ENCODE results near the gene FNDC3B.

GRCh38 chr3:172272698-172273097 lies 233.3 kb downstream of the FNDC3B start:
- TF ChIP-seq CTCF (IDR thresholded peaks at IDR 0.05; ENCODE audit: low read depth, low read length, missing input control) (no peak), MAX (IDR thresholded peaks at IDR 0.05) (no peak), REST (IDR thresholded peaks at IDR 0.05) (no peak), YY1 (IDR thresholded peaks at IDR 0.05) (no peak), TAF1 (conservative IDR thresholded peaks at IDR 0.05) (no peak), HNF4A (conservative IDR thresholded peaks at IDR 0.05) (no peak), ATF3 (IDR thresholded peaks at IDR 0.05) (no peak), SP1 (IDR thresholded peaks at IDR 0.05) (no peak), GABPA (IDR thresholded peaks at IDR 0.05 in 1 of 2, conservative IDR thresholded peaks at IDR 0.05 in 1 of 2) (no peak), EGR1 (IDR thresholded peaks at IDR 0.05; ENCODE audit: low read depth in 2 of 2) (no peak)

All from liver (tissue), 3 donors.